DMS 273 (cell line): ENCODE data around the gene VPS4A.

Experiments used
- DNase-seq: peaks from one replicate; lab custom pipeline; 2025; ENCODE audit not compliant: unreplicated experiment; lab: John Stamatoyannopoulos, UW

VPS4A gene

DNA sequence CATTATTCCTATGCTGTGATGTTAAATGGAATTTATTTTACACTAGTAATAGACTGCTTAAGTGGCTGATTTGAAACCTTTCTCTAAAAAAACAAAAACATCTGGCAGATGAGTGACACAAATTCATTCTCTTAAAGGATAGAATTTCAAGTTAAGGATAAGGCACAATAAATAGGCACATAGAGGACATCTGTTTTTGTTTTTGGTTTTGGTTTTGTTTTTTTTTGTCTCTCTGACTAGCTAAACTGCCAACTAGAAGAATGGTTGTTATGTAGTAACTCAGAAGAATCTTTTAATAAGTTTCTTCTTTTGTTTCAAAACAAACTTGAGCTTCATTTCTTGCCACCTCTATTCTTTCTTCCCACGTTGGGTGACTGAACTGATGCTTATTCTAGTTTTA lies 5.1 kb upstream of the VPS4A start:
- peak; percentile 37 for DNase-seq

DNA sequence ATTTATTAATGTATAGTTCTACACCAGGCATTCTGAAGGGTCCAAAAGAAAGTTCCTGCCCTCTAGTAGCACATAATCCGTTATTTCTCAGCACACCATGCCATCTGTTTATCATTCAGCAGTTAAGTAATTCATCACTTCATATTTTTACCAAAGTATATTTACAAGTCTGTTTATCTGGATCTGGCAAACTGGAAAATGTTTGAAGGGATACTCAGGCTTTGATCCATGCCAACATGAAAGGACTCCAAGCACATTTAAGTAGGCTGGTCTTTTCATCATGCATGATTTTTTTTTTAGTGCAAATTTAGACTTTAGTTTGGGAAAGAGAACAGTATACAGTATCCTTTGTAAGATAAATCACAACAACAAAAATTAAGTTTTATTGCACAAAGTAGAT lies 4.1 kb upstream of the VPS4A start:
- DNase-seq: no peak

DNA sequence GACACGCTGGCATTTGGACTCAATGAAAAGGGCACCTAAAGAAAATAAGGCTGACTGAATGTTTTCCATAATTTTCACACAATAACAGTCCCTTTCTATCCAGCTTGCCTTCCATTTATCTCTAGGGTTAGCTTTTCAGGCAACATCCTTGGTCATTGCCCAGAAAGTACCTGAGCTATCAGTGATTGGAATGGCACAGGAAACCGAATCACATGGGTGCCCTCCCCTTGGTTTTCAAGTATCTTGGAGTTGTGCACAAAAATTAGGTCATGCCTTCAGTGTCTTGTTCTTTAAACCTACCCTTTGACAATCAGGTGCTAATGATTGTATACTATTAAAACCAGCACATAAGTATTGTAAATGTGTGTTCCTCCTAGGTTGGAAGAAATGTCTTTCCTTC lies 3.3 kb upstream of the VPS4A start:
- no peak for DNase-seq

DNA sequence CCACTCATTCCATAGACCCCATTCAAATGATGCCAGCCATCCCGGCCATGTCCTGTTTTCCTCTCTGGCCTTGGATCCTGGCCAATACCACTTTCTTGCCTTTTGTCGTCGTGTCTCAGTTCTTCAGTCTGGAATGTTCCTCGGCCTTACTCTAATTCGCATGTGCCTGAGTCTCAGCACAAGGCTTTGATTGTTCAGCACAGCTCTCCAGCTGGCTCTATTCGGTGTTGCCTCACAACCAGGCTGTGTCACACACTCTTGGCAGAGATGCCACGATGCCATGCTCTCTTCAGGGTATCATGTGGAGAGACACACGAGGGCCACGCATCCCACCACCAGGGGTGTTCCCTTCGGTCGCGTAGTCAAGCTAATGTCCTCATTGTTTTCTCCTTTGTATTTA lies 1.8 kb upstream of the VPS4A start:
- no peak for DNase-seq

DNA sequence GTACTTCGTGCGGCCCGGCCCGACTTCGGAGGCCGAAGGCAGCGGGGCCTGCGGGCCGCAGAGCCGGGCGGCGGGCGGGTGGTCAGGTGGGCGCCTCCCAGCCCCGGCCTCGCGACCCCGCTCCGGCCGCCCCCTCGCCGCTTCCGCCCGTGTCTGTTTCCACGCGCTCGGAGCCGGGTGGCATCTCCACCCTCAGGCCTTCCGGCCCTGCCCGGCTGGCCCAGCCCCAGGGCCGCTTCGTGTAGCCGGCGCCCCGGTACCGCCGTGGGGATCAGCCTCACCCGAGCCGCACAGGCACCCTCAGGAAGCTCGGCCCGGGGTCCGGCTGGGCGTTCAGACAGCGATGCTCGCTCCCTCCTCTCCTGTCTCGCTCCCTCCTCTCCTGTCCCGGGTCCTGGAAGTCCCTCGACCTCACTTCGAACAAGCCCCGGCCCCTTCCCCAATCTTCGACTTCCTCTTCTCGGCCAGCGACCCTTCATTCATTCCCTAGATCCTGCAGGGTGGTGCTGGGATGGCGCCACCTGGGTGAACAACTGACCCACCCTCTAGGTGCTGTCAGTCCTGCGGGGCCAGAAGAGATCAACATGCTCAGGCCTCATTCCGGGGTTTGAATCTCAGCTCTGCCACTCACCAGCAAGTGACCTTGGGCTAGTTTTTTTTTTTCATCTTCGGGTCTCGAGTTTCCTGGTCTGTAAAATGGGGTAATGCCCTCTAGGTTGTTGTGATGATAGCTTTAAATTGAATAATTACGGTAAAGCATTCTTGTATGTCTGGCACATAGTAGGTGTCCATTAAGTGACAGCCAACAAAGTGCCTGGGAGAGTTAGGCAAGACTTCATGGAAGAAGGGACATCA lies 610 bp downstream of the VPS4A start:
- DNase-seq: peak; percentile 71

DNA sequence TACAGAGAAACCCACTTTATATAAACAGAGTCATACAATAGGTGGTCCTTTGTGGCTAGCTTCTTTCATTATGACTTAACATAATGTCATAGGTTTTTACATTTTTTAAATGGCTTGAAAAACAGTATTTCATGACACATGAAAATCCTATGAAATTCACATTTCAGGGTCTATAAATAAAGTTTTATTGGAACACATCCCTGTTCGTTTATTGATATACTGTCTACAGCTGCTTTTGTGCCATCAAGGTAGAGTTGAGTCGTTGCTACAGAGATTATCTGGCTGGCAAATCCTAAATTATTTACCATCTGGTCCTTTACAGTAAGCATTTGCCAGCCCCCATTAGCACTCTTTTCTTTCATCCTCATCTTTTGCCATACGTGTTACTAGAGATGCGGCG lies 2.3 kb downstream of the VPS4A start:
- DNase-seq: peak; percentile 67

DNA sequence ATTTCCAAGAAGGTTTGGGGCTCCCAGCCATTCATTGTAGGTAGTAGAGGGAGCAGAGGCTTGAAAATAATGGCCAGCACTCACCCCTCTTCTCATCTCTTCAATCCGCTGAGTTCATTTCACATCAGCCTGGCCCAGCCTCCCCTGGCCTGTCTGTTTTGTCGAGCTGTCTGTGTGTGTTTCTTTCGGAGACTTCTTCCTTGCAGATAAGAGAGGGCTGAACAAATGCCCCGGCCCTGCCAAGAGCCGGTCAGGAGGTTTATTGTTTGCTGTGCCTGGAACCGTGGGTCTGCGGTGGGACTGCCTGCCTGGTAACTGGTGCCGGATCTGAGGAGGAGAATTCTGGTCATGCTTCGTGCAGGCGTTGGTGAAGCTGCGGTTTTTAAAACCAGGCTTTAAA lies 3.4 kb downstream of the VPS4A start:
- no peak for DNase-seq

DNA sequence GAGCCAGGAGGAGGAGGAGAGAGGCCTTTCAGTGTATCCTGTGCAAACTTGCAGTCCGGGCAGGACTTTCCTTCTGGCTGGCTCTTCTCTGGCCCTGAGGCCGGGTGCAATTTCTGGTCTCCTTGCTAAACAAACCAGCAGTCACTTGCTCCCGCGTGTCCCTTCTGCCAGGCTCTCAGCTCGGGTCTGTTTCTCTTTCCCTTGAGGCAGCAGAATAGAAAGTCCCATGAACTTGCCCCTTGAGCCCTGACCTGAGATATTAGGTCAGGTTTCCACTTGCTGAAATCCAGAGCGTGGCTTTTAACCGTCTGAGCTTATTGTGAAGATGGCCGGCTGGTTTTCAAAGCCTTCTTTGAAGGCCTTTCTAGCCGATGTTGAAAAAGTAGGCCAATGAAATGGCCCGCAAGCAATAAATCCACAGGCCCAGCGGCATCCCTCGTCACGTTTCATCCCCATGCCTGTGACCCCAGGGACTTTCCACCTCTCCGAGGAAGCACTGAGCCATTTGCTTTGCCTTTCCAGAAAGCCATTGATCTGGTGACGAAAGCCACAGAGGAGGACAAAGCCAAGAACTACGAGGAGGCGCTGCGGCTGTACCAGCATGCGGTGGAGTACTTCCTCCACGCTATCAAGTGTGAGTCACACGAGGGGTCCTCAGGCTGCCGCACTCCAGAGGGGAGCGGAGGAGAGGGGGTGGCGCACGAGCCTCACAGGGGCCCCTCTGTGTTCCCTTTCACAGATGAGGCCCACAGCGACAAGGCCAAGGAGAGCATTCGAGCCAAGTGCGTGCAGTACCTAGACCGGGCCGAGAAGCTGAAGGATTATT lies 4.5 kb downstream of the VPS4A start:
- DNase-seq: no peak

DNA sequence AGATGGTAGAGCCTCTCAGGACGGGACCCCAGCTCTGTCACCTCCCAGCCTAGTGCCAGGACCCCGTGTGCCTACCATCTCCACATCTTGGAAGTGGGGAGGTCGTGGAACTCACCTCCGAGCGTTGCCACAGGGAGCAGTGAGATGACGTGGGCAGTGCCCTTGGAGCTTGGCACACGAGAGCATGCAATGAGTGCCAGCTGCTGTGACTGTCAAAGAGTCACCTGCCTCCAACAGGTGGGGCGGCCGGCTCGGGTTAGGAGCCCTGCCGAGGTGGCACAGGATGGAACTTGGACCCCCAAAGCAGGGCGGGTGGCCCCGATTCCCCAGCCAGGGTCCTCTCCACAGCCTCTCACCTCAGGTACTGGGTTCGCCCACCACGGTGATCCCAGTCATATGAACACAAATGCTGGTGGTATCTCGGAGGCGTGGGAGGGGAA lies 5.5 kb downstream of the VPS4A start:
- DNase-seq: no peak

DNA sequence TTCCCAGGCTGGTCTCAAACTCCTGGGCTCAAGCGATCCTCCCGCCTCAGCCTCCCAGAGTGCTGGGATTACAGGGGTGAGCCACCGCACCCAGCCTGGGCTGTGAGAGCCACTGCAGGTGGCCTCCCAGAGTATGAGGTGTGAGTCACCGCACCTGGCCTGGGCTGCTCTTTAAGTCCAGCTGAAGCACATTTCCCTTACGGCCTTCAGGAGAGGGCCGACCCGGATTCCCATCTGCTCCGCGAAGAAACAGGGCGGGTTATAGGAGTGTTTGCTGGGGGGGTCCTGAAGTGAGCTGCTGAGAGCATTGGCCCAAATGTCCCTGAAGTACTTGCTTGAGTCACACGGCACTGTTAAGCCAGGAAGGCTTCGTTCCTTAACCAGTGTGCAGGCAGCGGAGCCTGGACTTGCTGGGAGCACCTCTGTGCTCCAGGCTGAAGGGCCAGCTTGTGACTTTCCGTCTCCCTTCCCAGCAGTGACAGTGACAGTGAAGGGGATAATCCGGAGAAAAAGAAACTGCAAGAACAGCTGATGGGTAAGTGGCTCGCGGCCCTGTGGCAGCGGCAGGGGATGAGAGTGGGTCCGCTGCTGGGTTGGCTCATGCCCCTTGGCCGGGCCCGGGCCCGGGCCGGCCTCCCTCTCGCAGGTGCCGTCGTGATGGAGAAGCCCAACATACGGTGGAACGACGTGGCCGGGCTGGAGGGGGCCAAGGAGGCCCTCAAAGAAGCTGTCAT lies 7.2 kb downstream of the VPS4A start:
- DNase-seq: no peak

DNA sequence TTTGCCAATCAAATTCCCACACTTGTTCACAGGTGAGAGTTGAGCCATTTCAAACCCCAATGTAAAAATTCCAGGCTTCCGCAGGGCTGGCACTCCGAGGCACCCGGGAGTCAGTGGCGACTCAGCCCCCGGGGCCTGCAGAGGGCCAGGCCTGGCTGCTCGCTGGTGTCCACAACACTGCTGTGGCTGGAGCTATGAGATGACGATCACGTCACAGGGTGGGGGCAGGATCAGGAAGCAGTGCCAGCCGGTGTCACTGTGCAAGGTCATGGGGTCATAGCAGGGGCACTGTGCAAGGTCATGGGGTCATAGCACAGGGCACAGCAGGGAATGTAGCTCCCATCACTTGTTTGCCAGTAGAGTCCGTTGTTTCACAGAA lies 7.8 kb downstream of the VPS4A start:
- DNase-seq: no peak

DNA sequence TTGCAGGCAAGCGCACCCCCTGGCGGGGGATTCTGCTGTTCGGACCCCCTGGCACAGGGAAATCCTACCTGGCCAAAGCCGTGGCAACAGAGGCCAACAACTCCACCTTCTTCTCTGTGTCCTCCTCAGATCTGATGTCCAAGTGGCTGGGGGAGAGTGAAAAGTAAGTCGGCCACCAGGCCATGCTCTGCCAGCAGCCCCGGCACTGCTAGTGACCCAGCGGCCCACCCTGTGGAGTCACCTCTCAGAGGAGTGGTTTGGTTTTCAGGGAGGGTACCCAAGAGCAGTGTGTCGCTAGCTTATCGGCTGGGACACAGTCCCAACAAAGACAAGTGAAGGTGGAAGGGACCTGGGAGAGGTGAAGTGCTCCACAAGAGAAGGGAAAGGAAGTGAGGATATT lies 8.2 kb downstream of the VPS4A start:
- no peak for DNase-seq

DNA sequence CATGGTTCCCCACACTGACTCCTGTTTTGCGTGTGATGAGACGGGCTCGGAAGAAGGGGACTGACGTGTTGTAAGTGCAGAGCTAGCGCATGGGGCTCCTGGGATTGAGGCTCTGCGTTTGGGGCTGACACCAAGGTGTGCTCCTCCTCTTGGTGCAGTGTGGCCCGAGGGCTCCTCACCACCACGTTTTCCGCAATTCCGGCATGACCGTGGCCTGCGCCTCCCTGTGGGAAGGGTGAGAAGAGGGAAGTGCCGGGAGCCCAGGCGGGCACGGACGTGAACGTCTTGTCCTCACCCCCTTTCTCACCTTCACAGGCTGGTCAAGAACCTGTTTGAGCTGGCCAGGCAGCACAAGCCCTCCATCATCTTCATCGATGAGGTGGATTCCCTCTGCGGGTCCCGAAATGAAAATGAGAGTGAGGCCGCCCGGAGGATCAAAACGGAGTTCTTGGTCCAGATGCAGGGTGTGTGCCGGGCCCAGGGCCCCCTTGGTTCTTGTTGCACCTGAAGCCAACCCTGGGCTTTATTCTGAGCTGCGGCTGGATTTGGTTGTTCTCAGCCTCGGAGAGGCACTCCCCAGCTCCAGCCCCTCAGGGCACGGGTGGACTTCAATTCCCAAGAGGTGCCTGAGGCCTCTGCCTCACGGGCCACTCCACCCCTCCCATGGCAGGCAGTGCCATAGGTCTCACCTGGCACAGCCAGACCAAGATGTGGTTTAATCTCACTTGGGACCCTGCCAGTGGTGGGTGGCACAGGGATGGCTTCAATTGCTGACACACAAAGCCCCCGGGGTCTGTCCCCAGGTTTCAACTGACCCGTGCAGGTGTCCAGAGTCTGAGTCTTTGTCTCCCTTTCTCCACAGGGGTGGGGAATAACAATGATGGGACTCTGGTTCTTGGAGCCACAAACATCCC lies 8.9 kb downstream of the VPS4A start:
- DNase-seq: no peak

DNA sequence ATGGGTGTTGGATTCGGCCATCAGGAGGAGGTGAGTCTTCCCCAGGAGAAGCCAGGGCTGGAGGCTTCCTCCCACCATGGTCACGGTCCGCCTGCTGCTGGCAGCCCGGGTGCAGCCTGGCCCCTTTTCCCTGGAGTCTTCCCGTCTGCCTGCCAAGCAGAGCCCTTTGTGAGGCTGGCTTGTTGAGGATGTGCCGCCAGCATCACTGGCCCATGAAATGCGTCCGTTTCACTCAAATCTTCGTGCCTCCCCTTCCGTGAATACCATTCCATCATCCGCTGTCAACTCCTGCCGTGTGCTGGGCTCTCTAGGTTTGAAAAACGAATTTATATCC lies 9.6 kb downstream of the VPS4A start:
- DNase-seq: no peak

DNA sequence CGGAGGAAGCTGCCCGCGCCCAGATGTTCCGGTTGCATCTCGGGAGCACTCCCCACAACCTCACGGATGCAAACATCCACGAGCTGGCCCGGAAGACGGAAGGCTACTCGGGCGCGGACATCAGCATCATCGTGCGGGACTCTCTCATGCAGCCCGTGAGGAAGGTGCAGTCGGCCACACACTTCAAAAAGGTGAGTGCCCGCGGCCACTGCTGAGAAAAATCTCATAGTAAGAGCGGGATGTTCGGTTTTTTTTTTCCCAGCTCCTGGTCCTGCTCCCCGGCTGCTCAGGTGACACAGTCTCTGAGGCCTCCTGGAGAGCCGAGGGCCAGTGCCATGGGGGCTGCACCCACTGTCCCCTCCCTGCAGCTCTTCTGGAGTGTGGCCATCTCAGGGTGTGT lies 9.9 kb downstream of the VPS4A start:
- no peak for DNase-seq

DNA sequence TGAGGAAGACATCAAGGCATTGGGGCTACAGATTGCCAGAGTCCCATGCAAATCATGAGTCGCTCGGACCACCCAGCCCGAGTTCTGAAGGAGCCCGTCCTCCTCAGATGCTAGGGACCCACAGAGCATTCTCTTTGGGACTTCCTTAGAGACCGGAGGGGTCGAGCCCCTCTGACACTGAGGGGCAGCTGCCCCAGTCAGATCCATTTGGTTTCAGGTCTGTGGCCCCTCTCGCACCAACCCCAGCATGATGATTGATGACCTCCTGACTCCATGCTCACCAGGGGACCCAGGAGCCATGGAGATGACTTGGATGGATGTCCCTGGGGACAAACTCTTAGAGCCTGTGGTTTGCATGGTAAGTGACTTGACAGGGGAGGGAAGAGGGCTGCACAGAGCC lies 11.2 kb downstream of the VPS4A start:
- no peak for DNase-seq

DNA sequence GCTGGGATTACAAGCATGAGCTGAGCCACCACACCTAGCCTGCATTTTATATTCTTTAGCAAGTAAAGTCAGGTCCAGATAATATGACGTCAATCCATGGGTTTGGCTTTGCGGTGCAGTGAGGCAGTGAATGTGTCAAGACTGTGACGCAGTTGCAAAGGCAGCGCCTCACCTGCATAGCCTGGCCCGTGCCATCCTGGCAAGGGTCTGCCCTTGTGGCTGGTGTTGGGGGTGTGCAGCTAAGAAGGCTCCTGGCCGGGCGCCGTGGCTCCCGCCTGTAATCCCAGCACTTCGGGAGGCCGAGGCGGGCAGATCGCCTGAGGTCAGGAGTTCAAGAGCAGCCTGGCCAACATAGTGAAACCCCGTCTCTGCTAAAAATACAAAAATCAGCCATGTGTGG lies 12.3 kb downstream of the VPS4A start:
- DNase-seq: no peak

DNA sequence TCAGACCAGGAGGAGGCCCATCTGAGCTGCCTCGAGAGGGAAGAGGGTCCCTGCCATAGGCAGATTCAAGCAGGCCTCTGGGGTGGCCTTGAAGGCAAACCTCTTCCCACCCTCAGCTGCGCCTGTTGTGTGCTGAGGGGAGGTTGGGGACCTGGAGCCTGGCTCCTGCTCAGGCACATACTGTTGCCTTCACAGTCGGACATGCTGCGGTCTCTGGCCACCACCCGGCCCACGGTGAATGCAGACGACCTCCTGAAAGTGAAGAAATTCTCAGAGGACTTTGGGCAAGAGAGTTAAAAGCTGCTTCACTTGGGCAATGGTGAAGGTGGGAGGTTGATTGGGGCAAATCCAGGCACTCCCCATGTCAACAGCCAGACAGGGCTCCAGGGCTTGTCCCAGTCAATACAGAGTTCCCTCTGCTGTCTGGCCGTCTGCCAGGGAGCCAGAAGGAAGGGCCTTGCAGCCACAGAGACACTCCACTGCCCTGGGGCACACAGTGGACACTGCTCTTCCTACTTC lies 12.9 kb downstream of the VPS4A start:
- peak; percentile 73 for DNase-seq

DNA sequence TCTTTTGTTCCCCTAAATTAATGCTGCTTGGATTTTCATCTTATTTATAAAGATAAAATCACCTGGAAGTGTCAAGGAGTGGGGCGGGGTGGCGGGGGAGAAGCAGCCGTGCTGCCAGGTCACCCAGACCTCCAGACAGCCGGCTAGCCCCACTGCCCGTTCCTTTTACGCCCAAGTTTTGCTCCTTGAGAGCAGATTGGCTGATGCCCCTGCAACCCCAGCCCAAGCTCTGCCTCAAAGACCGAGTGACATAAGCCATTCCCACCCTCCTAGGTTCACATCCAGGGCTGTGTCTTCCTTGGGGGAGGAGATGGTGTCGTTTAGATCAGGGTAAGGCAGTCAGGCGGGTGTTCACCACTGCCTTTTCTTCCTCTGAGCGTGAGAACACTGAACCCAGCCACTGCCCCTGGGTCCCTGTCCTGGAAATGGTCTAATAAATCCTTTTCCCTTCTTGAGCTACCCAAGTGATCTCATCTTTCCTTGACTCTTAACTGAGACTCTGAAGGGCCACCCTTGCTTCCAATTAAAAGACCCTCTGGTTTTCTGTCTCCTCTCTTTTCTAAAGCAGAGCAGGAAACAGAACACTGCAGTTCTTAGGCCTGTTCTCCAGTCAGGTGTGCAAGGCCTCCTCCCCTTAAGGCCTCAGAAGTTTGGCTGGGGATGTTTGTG lies 13.6 kb downstream of the VPS4A start:
- no peak for DNase-seq

DNA sequence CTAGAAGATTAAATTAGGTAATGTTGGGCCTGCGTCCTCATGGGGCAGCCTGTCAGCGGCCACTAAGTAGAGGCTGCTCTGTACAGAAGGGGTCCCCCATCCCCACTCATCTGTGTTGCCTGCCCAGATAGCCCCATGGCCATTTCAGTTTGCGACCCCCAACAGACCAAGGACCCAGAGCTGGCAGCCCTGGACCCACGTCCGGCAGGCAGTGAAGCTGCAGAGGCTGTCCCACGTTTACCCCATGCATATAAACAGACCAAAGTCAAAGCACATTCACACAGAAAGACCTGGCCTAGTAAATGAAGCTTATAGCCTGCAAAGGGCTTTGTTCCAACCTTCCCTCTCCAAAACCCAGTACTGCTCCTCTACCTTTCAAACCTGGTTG lies 14.6 kb downstream of the VPS4A start:
- no peak for DNase-seq
